AML-193 (cell line): ENCODE results near the gene UBE2L3.
"Not testable (repeated sequence)": the region's sequence is repeated elsewhere in the genome, so short reads cannot be mapped to it uniquely, and the experiment has no call there.

ENCODE experiments used
- DNase-seq, 2 experiments: peaks; one replicate each; lab custom pipeline; 2025; lab: John Stamatoyannopoulos, UW

UBE2L3 gene

GRCh38 chr22:21602579-21602978, 35.1 kb downstream of the UBE2L3 start:
- no peak for DNase-seq

GRCh38 chr22:21603973-21604372, 36.5 kb downstream of the UBE2L3 start:
- no peak for DNase-seq

GRCh38 chr22:21605887-21606564, 38.5 kb downstream of the UBE2L3 start:
- no peak for DNase-seq

- DNase-seq: no peak
These were observed 39.3 kb downstream of the UBE2L3 start for GRCh38 chr22:21606775-21607174.

- DNase-seq: not testable (repeated sequence)
These were observed 42.1 kb downstream of the UBE2L3 start for GRCh38 chr22:21609556-21610157.

GRCh38 chr22:21611210-21611977, 43.9 kb downstream of the UBE2L3 start:
- no peak for DNase-seq

- DNase-seq: no peak
These were observed 45.3 kb downstream of the UBE2L3 start for GRCh38 chr22:21612858-21613257.

GRCh38 chr22:21613553-21614233, 46.2 kb downstream of the UBE2L3 start:
- no peak for DNase-seq

GRCh38 chr22:21615731-21616130, 48.2 kb downstream of the UBE2L3 start:
- DNase-seq: no peak

GRCh38 chr22:21617337-21617736, 49.8 kb downstream of the UBE2L3 start:
- DNase-seq: not testable (repeated sequence)

- DNase-seq: no peak
These were observed 53.5 kb downstream of the UBE2L3 start for GRCh38 chr22:21621025-21621424.

GRCh38 chr22:21622011-21622918, 54.8 kb downstream of the UBE2L3 start:
- peak; percentile 8 to 9 for DNase-seq

- DNase-seq: no peak
These were observed 55.6 kb downstream of the UBE2L3 start for GRCh38 chr22:21622919-21623647.

- DNase-seq: no peak
These were observed 56.1 kb downstream of the UBE2L3 start for GRCh38 chr22:21623648-21623970.

- peak; percentile 27 to 33 for DNase-seq
These were observed 56.8 kb downstream of the UBE2L3 start for GRCh38 chr22:21624120-21624879.

GRCh38 chr22:21624880-21625791, 57.6 kb downstream of the UBE2L3 start:
- peak; percentile 16 to 18 for DNase-seq

GRCh38 chr22:21626073-21626734, 58.7 kb downstream of the UBE2L3 start:
- no peak for DNase-seq

GRCh38 chr22:21626735-21627469, 59.4 kb downstream of the UBE2L3 start:
- DNase-seq: no peak
